ENCODE data around the gene PCCA. TPM values are rescaled to one million over a fixed set of nuclear protein-coding genes. Genes with fewer than 3 reads are reported as not detected.

PCCA gene
- polyA plus RNA-seq, 1 of the 3 experiments (the other 2 are of a cell fraction), result 7.3 TPM

- no peaks in the 10 kb centered on the region for H3F3A ChIP-seq (replicated peaks; ENCODE audit: insufficient read depth)
- CTCF ChIA-PET, result interaction anchor here (0.7 to 0.8 kb wide), 2 partner anchors 35 to 37 kb away, joined by 3 read pairs; no protein-coding TSS in a partner anchor
- DNase-seq, result no peak
- H3K9me3 ChIP-seq, result no peaks in the 10 kb centered on the region
- no peak overlapping the region for H3K27ac ChIP-seq (ENCODE audit: low read depth in 2 of 2, low read length in 1 of 2)
- H3K4me1 ChIP-seq (ENCODE audit: control insufficient read depth in 1 of 2, insufficient read depth in 2 of 2, low read depth in 1 of 2, low read length in 1 of 2), result no peaks in the 10 kb centered on the region
- peaks cover 8% of the 10 kb centered on the region for H3K79me2 ChIP-seq (ENCODE audit: insufficient read depth)
- H3K36me3 ChIP-seq (replicated peaks in 1 of 2; ENCODE audit: control insufficient read depth in 1 of 2, insufficient read depth in 2 of 2, low read length in 1 of 2), result peaks cover 11 to 28% of the 10 kb centered on the region in 2 experiments
- WGBS (ENCODE audit: low lambda C conversion rate), result 90% methylated on average over 2 of the region's 2 CpGs
- no peaks in the 10 kb centered on the region for H4K20me1 ChIP-seq (ENCODE audit: insufficient read depth)
- no peaks in the 10 kb centered on the region for H3K9me2 ChIP-seq
- H2AFZ ChIP-seq (ENCODE audit: low read depth), result no peak overlapping the region
- H3K9ac ChIP-seq, result no peak overlapping the region
- POLR2A ChIA-PET, result no interaction called here
- H3K4me2 ChIP-seq, result no peak overlapping the region
- no peaks in the 10 kb centered on the region for H3K27me3 ChIP-seq (ENCODE audit: insufficient read depth)
- TF ChIP-seq CHD2 (IDR thresholded peaks at IDR 0.05; ENCODE audit: low read length, partially characterized antibody), result no peak
- no peak for TF ChIP-seq PBX3 (IDR thresholded peaks at IDR 0.05)
- no peak for TF ChIP-seq RFX5 (IDR thresholded peaks at IDR 0.05; ENCODE audit: low read length)
- TF ChIP-seq EZH2phosphoT487 (IDR thresholded peaks at IDR 0.05; ENCODE audit: borderline replicate concordance, low read depth), result no peak
- no peak for TF ChIP-seq SIN3A (IDR thresholded peaks at IDR 0.05; ENCODE audit: borderline replicate concordance, low read depth, low read length)
- no peak for TF ChIP-seq ZBTB33 (IDR thresholded peaks at IDR 0.05; ENCODE audit: borderline replicate concordance, low read depth)
- no peak overlapping the region for H3K4me3 ChIP-seq (ENCODE audit: low read depth in 2 of 2, low read length in 1 of 2)
These were observed 21.4 kb downstream of the PCCA start for GRCh38 chr13:100110269-100110668.

GRCh38 chr13:100112186-100112838, 23.4 kb downstream of the PCCA start:
- no peaks in the 10 kb centered on the region for H3K27me3 ChIP-seq (ENCODE audit: insufficient read depth)
- no peaks in the 10 kb centered on the region for H3K9me2 ChIP-seq
- no peaks in the 10 kb centered on the region for H4K20me1 ChIP-seq (ENCODE audit: insufficient read depth)
- 91% methylated on average over 7 of the region's 7 CpGs for WGBS (ENCODE audit: low lambda C conversion rate)
- no peak overlapping the region for H3K9ac ChIP-seq
- ChIA-PET POLR2A (no interaction called here), CTCF (no interaction called here)
- H3K79me2 ChIP-seq (ENCODE audit: insufficient read depth), result peaks cover 8% of the 10 kb centered on the region
- H2AFZ ChIP-seq (ENCODE audit: low read depth), result no peak overlapping the region
- no peak overlapping the region for H3K4me2 ChIP-seq
- H3K4me1 ChIP-seq (ENCODE audit: control insufficient read depth in 1 of 2, insufficient read depth in 2 of 2, low read depth in 1 of 2, low read length in 1 of 2), result no peaks in the 10 kb centered on the region
- TF ChIP-seq CTCF (IDR thresholded peaks at IDR 0.05) (no peak), USF1 (IDR thresholded peaks at IDR 0.05; ENCODE audit: borderline replicate concordance, low read depth) (no peak), GATA2 (CRISPR knock-in tag; IDR thresholded peaks at IDR 0.05) (no peak), MAX (IDR thresholded peaks at IDR 0.05; ENCODE audit: low read depth) (no peak), MXI1 (IDR thresholded peaks at IDR 0.05; ENCODE audit: low read depth, low read length) (no peak), NRF1 (IDR thresholded peaks at IDR 0.05; ENCODE audit: low read depth, low read length) (no peak), NFIC (IDR thresholded peaks at IDR 0.05; ENCODE audit: borderline replicate concordance) (no peak), RAD21 (IDR thresholded peaks at IDR 0.05; ENCODE audit: low read length) (no peak), GABPA (IDR thresholded peaks at IDR 0.05; ENCODE audit: low read depth) (no peak), EZH2phosphoT487 (IDR thresholded peaks at IDR 0.05; ENCODE audit: borderline replicate concordance, low read depth) (no peak)
- no peak overlapping the region for H3K27ac ChIP-seq (ENCODE audit: low read depth in 2 of 2, low read length in 1 of 2)
- H3K9me3 ChIP-seq, result no peaks in the 10 kb centered on the region
- no peaks in the 10 kb centered on the region for H3F3A ChIP-seq (replicated peaks; ENCODE audit: insufficient read depth)
- H3K36me3 ChIP-seq (replicated peaks in 1 of 2; ENCODE audit: control insufficient read depth in 1 of 2, insufficient read depth in 2 of 2, low read length in 1 of 2), result peaks cover 11 to 29% of the 10 kb centered on the region in 2 experiments
- H3K4me3 ChIP-seq (ENCODE audit: low read depth in 2 of 2, low read length in 1 of 2), result no peak overlapping the region
- no peak for DNase-seq
